ENCODE results near the gene LMBRD2.

LMBRD2 gene

GRCh38 chr5:36152324-36153297 lies 924 bp upstream of the LMBRD2 start:
- no peak for TF ChIP-seq CTCF (conservative IDR thresholded peaks at IDR 0.05)
- TF ChIP-seq ZFX (IDR thresholded peaks at IDR 0.05) = peak; percentile 65
- peak overlapping the region; percentile 74 for H3K27ac ChIP-seq

GRCh38 chr5:36150676-36151433 lies 832 bp downstream of the LMBRD2 start:
- peak overlapping the region; percentile 74 for H3K27ac ChIP-seq
- TF ChIP-seq CTCF (conservative IDR thresholded peaks at IDR 0.05) = no peak
- TF ChIP-seq ZFX (IDR thresholded peaks at IDR 0.05) = no peak

- TF ChIP-seq CTCF (conservative IDR thresholded peaks at IDR 0.05) (no peak), ZFX (IDR thresholded peaks at IDR 0.05) (no peak)
- no peak overlapping the region for H3K27ac ChIP-seq
Measured at GRCh38 chr5:36147681-36148080, 4.0 kb downstream of the LMBRD2 start.

GRCh38 chr5:36146390-36146789 lies 5.3 kb downstream of the LMBRD2 start:
- TF ChIP-seq CTCF (conservative IDR thresholded peaks at IDR 0.05) = no peak
- TF ChIP-seq ZFX (IDR thresholded peaks at IDR 0.05) = no peak
- no peak overlapping the region for H3K27ac ChIP-seq

GRCh38 chr5:36145311-36145710 lies 6.4 kb downstream of the LMBRD2 start:
- no peak overlapping the region for H3K27ac ChIP-seq
- no peak for TF ChIP-seq ZFX (IDR thresholded peaks at IDR 0.05)
- no peak for TF ChIP-seq CTCF (conservative IDR thresholded peaks at IDR 0.05)

GRCh38 chr5:36138900-36139683 lies 12.6 kb downstream of the LMBRD2 start:
- H3K27ac ChIP-seq = no peak overlapping the region
- TF ChIP-seq ZFX (IDR thresholded peaks at IDR 0.05) (no peak), CTCF (conservative IDR thresholded peaks at IDR 0.05) (no peak)
